Neural cell (in vitro differentiated cells): ENCODE data around the gene NGFR.

Experiments used
- RAD21 ChIP-seq: fragments of 450-650 bp; conservative IDR thresholded peaks from 2 replicates; pipeline ENCODE4 v1.6.1; 2014; ENCODE audit warnings: antibody characterized with exemption, mild to moderate bottlenecking, moderate library complexity
- TF ChIP-seq, protein P1 (sequence below): fragments of 450-650 bp; IDR thresholded peaks from 2 replicates; pipeline ENCODE4 v1.5.1; 2014; ENCODE audit warnings: antibody characterized with exemption, mild to moderate bottlenecking, moderate library complexity; ENCODE audit not compliant: poor library complexity, severe bottlenecking

DNA sequence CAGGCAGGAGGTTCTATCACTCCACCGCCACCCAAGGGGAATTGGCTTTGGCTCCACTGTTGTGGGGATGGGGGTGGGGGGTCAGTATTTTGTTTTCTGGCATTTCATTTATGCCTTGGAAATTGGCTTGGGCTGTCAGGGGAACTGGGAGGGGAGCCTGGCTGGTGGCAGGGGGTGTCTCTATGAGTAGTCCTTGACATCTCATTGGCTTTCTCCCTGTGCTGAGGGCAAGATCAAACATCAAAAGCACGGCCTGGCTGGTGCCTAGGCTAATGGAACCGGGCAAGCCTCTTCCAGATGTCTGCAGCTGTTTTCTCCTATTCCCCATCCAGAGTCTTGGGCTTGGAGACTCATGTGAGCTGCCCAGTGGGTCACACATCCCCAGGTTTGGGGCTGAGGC, 17.4 kb upstream of the NGFR start:
- no peak for TF ChIP-seq RAD21
- TF ChIP-seq, protein P1, sequence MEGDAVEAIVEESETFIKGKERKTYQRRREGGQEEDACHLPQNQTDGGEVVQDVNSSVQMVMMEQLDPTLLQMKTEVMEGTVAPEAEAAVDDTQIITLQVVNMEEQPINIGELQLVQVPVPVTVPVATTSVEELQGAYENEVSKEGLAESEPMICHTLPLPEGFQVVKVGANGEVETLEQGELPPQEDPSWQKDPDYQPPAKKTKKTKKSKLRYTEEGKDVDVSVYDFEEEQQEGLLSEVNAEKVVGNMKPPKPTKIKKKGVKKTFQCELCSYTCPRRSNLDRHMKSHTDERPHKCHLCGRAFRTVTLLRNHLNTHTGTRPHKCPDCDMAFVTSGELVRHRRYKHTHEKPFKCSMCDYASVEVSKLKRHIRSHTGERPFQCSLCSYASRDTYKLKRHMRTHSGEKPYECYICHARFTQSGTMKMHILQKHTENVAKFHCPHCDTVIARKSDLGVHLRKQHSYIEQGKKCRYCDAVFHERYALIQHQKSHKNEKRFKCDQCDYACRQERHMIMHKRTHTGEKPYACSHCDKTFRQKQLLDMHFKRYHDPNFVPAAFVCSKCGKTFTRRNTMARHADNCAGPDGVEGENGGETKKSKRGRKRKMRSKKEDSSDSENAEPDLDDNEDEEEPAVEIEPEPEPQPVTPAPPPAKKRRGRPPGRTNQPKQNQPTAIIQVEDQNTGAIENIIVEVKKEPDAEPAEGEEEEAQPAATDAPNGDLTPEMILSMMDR: no peak
